IMR-90 (cell line): ENCODE data around the gene ZNF211. TPM values are rescaled to one million over a fixed set of nuclear protein-coding genes. Genes with fewer than 3 reads are reported as not detected.
A peak's percentile ranks its signal among the peaks of the same experiment; 100 is the strongest.

Experiments
- ATAC-seq: fragments of 200-7000 bp; cut with Tn5 transposase; 2 replicates; pipeline ENCODE4 v1.9.1; 2020; ENCODE audit warnings: low read depth, mild to moderate bottlenecking, moderate library complexity
- BruUV-seq: library from RNA; stranded (reverse); fragments of 400-500 nt; replicated peaks from 2 replicates; lab custom pipeline; 2021; lab: Mats Ljungman, UMichigan
- CTCF ChIA-PET: fragments of 300-600 bp; formaldehyde crosslinking; extraction: SDS; loops from one replicate; lab custom pipeline; 2021; ENCODE audit warnings: antibody characterized with exemption; lab: Yijun Ruan, JAX
- POLR2A ChIA-PET: fragments of 300-600 bp; sonication (Branson Sonifier 250); formaldehyde crosslinking; loops from one replicate; lab custom pipeline; 2022; ENCODE audit warnings: antibody characterized with exemption; ENCODE audit not compliant: unreplicated experiment; lab: Charles Lee
- DNase-seq: peaks from one replicate; pipeline ENCODE4 v3.0.0; 2013
- H2AFZ ChIP-seq: replicated peaks from 2 replicates; pipeline ENCODE3; 2013; ENCODE audit warnings: low read length, mild to moderate bottlenecking; ENCODE audit not compliant: poor library complexity
- H2AK5ac ChIP-seq: 2 replicates; pipeline ENCODE4 v1.6.1; 2013; ENCODE audit warnings: low read depth, low read length, inconsistent platforms
- H2AK9ac ChIP-seq: replicated peaks from 2 replicates; pipeline ENCODE3; 2013; ENCODE audit warnings: mild to moderate bottlenecking, low read depth, low read length, moderate library complexity; ENCODE audit not compliant: poor library complexity
- H2BK120ac ChIP-seq: 2 replicates; pipeline ENCODE4 v1.6.1; 2013; ENCODE audit warnings: low read depth, low read length, inconsistent platforms
- H2BK15ac ChIP-seq: 3 replicates; pipeline ENCODE4 v1.6.1; 2013; ENCODE audit warnings: low read depth, low read length, inconsistent platforms
- H2BK20ac ChIP-seq: 2 replicates; pipeline ENCODE4 v1.6.1; 2013; ENCODE audit warnings: low read depth, mild to moderate bottlenecking, inconsistent platforms, low read length, moderate library complexity
- H2BK5ac ChIP-seq: 2 replicates; pipeline ENCODE4 v1.6.1; 2013; ENCODE audit warnings: mild to moderate bottlenecking, low read depth, low read length, inconsistent platforms; ENCODE audit not compliant: poor library complexity, severe bottlenecking
- H3K14ac ChIP-seq: replicated peaks from 2 replicates; pipeline ENCODE4 v1.6.1; 2013; ENCODE audit warnings: low read depth, low read length, inconsistent platforms
- H3K18ac ChIP-seq: 2 replicates; pipeline ENCODE4 v1.6.1; 2013; ENCODE audit warnings: low read depth, low read length, control low read depth
- H3K23ac ChIP-seq: 2 replicates; pipeline ENCODE4 v1.6.1; 2013; ENCODE audit warnings: low read depth, low read length, inconsistent platforms
- H3K27ac ChIP-seq: 2 replicates; pipeline ENCODE4 v1.5.1; 2013; ENCODE audit warnings: mild to moderate bottlenecking, control low read depth, low read length; ENCODE audit not compliant: insufficient read depth
- H3K27me3 ChIP-seq: 2 replicates; pipeline ENCODE4 v1.6.1; 2013; ENCODE audit warnings: low read length; ENCODE audit not compliant: control insufficient read depth, insufficient read depth
- H3K36me3 ChIP-seq: 2 replicates; pipeline ENCODE4 v1.6.1; 2013; ENCODE audit warnings: low read length, mixed read lengths; ENCODE audit not compliant: control insufficient read depth, insufficient read depth
- H3K4ac ChIP-seq: 2 replicates; pipeline ENCODE4 v1.6.1; 2013; ENCODE audit warnings: low read depth, low read length, inconsistent platforms
- H3K4me1 ChIP-seq: 2 replicates; pipeline ENCODE4 v1.6.1; 2013; ENCODE audit warnings: low read length, mixed read lengths; ENCODE audit not compliant: control insufficient read depth, insufficient read depth
- H3K4me2 ChIP-seq: 2 replicates; pipeline ENCODE4 v1.6.1; 2013; ENCODE audit warnings: low read depth, mild to moderate bottlenecking, control low read depth, low read length, moderate library complexity
- H3K4me3 ChIP-seq: 2 replicates; pipeline ENCODE4 v1.5.1; 2013; ENCODE audit warnings: low read depth, mild to moderate bottlenecking, control low read depth, low read length, moderate library complexity; ENCODE audit not compliant: insufficient read depth
- H3K56ac ChIP-seq: 2 replicates; pipeline ENCODE4 v1.6.1; 2013; ENCODE audit warnings: low read length, inconsistent platforms; ENCODE audit not compliant: insufficient read depth; ENCODE audit errors: extremely low read depth
- H3K79me1 ChIP-seq, 2 experiments: 2 replicates each; pipeline ENCODE4 v1.6.1; 2013; ENCODE audit warnings: low read length in 2 of 2, inconsistent platforms in 1 of 2, low read depth in 1 of 2
- H3K9ac ChIP-seq: 2 replicates; pipeline ENCODE4 v1.6.1; 2013; ENCODE audit warnings: low read depth, low read length, control low read depth
- H3K9me1 ChIP-seq: 2 replicates; pipeline ENCODE4 v1.6.1; 2013; ENCODE audit warnings: low read length, inconsistent platforms; ENCODE audit not compliant: insufficient read depth
- H3K9me3 ChIP-seq: 2 replicates; pipeline ENCODE4 v1.6.1; 2013; ENCODE audit warnings: low read length; ENCODE audit not compliant: control insufficient read depth, insufficient read depth
- H4K20me1 ChIP-seq: 2 replicates; pipeline ENCODE4 v1.6.1; 2013; ENCODE audit warnings: low read length, inconsistent platforms; ENCODE audit not compliant: insufficient read depth
- H4K5ac ChIP-seq: 2 replicates; pipeline ENCODE4 v1.6.1; 2013; ENCODE audit warnings: mild to moderate bottlenecking, low read depth, low read length, control low read depth
- H4K8ac ChIP-seq, 2 experiments: 2 replicates each; pipeline ENCODE4 v1.6.1; 2013; ENCODE audit warnings: low read depth in 2 of 2, low read length in 2 of 2, control low read depth in 1 of 2, inconsistent platforms in 1 of 2
- H4K91ac ChIP-seq: 2 replicates; pipeline ENCODE4 v1.6.1; 2013; ENCODE audit warnings: low read depth, low read length, inconsistent platforms; ENCODE audit not compliant: insufficient read depth
- BHLHE40 ChIP-seq: fragments of 150-350 bp; IDR thresholded peaks from 2 replicates; pipeline ENCODE4 v1.6.1; 2016; ENCODE audit warnings: mild to moderate bottlenecking, low read depth, low read length
- CEBPB ChIP-seq: IDR thresholded peaks from 2 replicates; pipeline ENCODE4 v1.6.1; 2012; ENCODE audit warnings: low read depth, low read length, improper control_type of control experiment
- CHD1 ChIP-seq: IDR thresholded peaks from 2 replicates; pipeline ENCODE4 v1.6.1; 2012; ENCODE audit warnings: low read depth, low read length, improper control_type of control experiment
- CTCF ChIP-seq: conservative IDR thresholded peaks from 2 replicates; pipeline ENCODE4 v1.5.1; 2012; ENCODE audit warnings: mild to moderate bottlenecking, low read depth, low read length, improper control_type of control experiment
- ELK1 ChIP-seq: fragments of 150-350 bp; IDR thresholded peaks from 2 replicates; pipeline ENCODE4 v1.6.1; 2016; ENCODE audit warnings: low read depth, mild to moderate bottlenecking, low read length, moderate library complexity, borderline replicate concordance
- FOS ChIP-seq: fragments of 150-350 bp; IDR thresholded peaks from 2 replicates; pipeline ENCODE4 v1.6.1; 2016; ENCODE audit warnings: low read depth, low read length
- MAFK ChIP-seq: IDR thresholded peaks from 2 replicates; pipeline ENCODE4 v1.6.1; 2012; ENCODE audit warnings: low read depth, low read length, improper control_type of control experiment
- MAZ ChIP-seq: IDR thresholded peaks from 2 replicates; pipeline ENCODE4 v1.6.1; 2012; ENCODE audit warnings: low read depth, mild to moderate bottlenecking, low read length, improper control_type of control experiment, moderate library complexity, borderline replicate concordance
- MXI1 ChIP-seq: IDR thresholded peaks from 2 replicates; pipeline ENCODE4 v1.6.1; 2012; ENCODE audit warnings: low read depth, mild to moderate bottlenecking, low read length, moderate library complexity, borderline replicate concordance
- NFE2L2 ChIP-seq: fragments of 150-350 bp; IDR thresholded peaks from 2 replicates; pipeline ENCODE4 v1.6.1; 2016; ENCODE audit warnings: low read depth, mild to moderate bottlenecking, low read length
- POLR2A ChIP-seq: IDR thresholded peaks from 2 replicates; pipeline ENCODE4 v1.6.1; 2012; ENCODE audit warnings: mild to moderate bottlenecking, low read depth, low read length
- RAD21 ChIP-seq: IDR thresholded peaks from 2 replicates; pipeline ENCODE4 v1.6.1; 2012; ENCODE audit warnings: low read length, improper control_type of control experiment
- RCOR1 ChIP-seq: IDR thresholded peaks from 2 replicates; pipeline ENCODE4 v1.6.1; 2012; ENCODE audit warnings: mild to moderate bottlenecking, low read length, improper control_type of control experiment; ENCODE audit not compliant: insufficient replicate concordance
- RFX5 ChIP-seq: IDR thresholded peaks from 2 replicates; pipeline ENCODE4 v1.8.0; 2012; ENCODE audit warnings: low read depth, mild to moderate bottlenecking, low read length, moderate library complexity
- SMC3 ChIP-seq: fragments of 150-350 bp; IDR thresholded peaks from 2 replicates; pipeline ENCODE4 v1.6.1; 2016; ENCODE audit warnings: low read depth, mild to moderate bottlenecking, antibody characterized with exemption, low read length, moderate library complexity
- USF2 ChIP-seq: fragments of 150-350 bp; IDR thresholded peaks from 2 replicates; pipeline ENCODE4 v1.6.1; 2017; ENCODE audit warnings: mild to moderate bottlenecking, antibody characterized with exemption, low read length, low read depth
- WGBS, 2 experiments: methylation state at CpG; one replicate each; pipeline versions ENCODE4 v1.1.5 to v1.1.7; 2013; ENCODE audit warnings: missing lambda C conversion rate in 2 of 2; ENCODE audit not compliant: insufficient read length in 1 of 2; ENCODE audit errors: extremely low coverage in 2 of 2; 5-methylcytosine and 5-hydroxymethylcytosine counted together
- dilution Hi-C: fragments of 300-500 bp; cut with HindIII; formaldehyde crosslinking; loops from one replicate; pipeline ENCODE4 v1.14.3; 2018; ENCODE audit warnings: low sequenced_read_pairs; ENCODE audit not compliant: unreplicated experiment
- in situ Hi-C: fragments of 300-500 bp; cut with MboI; formaldehyde crosslinking; loops from 3 replicates; pipeline ENCODE4 v1.14.3; 2019; ENCODE audit warnings: low sequenced_read_pairs, inconsistent platforms, mixed read lengths
- intact Hi-C: fragments of 100-400 bp; cut with micrococcal nuclease; formaldehyde crosslinking; loops from 2 replicates; pipeline ENCODE4 v1.10.0; 2022
- polyA plus RNA-seq, 3 experiments: library from polyadenylated mRNA; depleted of rRNA; stranded (reverse); fragments of >200 nt; gene quantifications; 2 replicates each; pipeline ENCODE4 v1.2.3, GENCODE V29; 2012; ENCODE audit warnings: low replicate concordance in 1 of 3
- total RNA-seq: library from RNA; depleted of rRNA; stranded (reverse); fragments of >200 nt; gene quantifications from 2 replicates; pipeline ENCODE4 v1.2.3, GENCODE V29; 2012

ZNF211 gene
- total and polyA plus RNA-seq, 2 of the 4 experiments (the other 2 are of a cell fraction), result 8.7 to 13.1 TPM

- no peak for DNase-seq
- no CpG with 5 or more reads among the region's 2 CpGs for WGBS, 2 experiments
Measured at GRCh38 chr19:57675881-57676280, 42.9 kb downstream of the ZNF211 start.

More at GRCh38 chr19:57675881-57676280, 42.9 kb downstream of the ZNF211 start:
- Histone ChIP-seq H4K91ac (no peak overlapping the region), H3K14ac (no peak overlapping the region), H2AK9ac (no peak overlapping the region), H3K79me1 (no peaks in the 10 kb centered on the region), H3K27me3 (no peaks in the 10 kb centered on the region; the same call in 1 of the 2 replicates), H4K5ac (no peak overlapping the region), H3K23ac (no peak overlapping the region), H3K4me3 (no peak overlapping the region), H3K9ac (no peak overlapping the region), H3K9me1 (no peaks in the 10 kb centered on the region), H2AFZ (no peak overlapping the region), H2BK120ac (no peak overlapping the region), H3K4me1 (no peaks in the 10 kb centered on the region), H2BK5ac (no peak overlapping the region), H3K9me3 (no peaks in the 10 kb centered on the region), H3K4ac (no peak overlapping the region), H3K56ac (no peak overlapping the region), H2AK5ac (no peak overlapping the region), H2BK20ac (no peak overlapping the region), H3K4me2 (no peak overlapping the region), H3K36me3 (no peaks in the 10 kb centered on the region), H3K27ac (no peak overlapping the region), H2BK15ac (no peak overlapping the region), H3K18ac (no peak overlapping the region), H4K20me1 (no peaks in the 10 kb centered on the region), H4K8ac (no peak overlapping the region)
- in situ Hi-C loops, result no loop called here
- POLR2A ChIA-PET, result no interaction called here
- CTCF ChIA-PET, result no interaction called here
- BruUV-seq, result no TSS peak
- dilution Hi-C loops, result no loop called here
- ATAC-seq, result peak; percentile 48
- intact Hi-C loops, result no loop called here
- TF ChIP-seq NFE2L2, result no peak
- TF ChIP-seq USF2, result no peak
- no peak for TF ChIP-seq ELK1
- no peak for TF ChIP-seq POLR2A
- no peak for TF ChIP-seq MAZ
- TF ChIP-seq BHLHE40, result no peak
- no peak for TF ChIP-seq FOS
- TF ChIP-seq MAFK, result no peak
- TF ChIP-seq CHD1, result no peak
- TF ChIP-seq RFX5, result no peak
- no peak for TF ChIP-seq CEBPB
- TF ChIP-seq CTCF, result no peak
- no peak for TF ChIP-seq RCOR1
- TF ChIP-seq SMC3, result no peak
- TF ChIP-seq RAD21, result no peak
- TF ChIP-seq MXI1, result no peak
